Mucosa of descending colon (tissue), 3 donors: Measurements from ENCODE around the gene FLAD1. TPM values are rescaled to one million over a fixed set of nuclear protein-coding genes. Genes with fewer than 3 reads are reported as not detected.

Experiments used
- ATAC-seq: fragments of 200-7000 bp; cut with Tn5 transposase; one replicate; pipeline ENCODE4 v1.9.1; 2020; ENCODE audit warnings: mild to moderate bottlenecking, moderate library complexity
- DNase-seq, 3 donors: peaks; one replicate each; pipeline ENCODE4 v3.0.0-alpha.2; 2020
- H3K36me3 ChIP-seq: fragments of 200-600 bp; one replicate; pipeline ENCODE4 v1.8.0; 2021; ENCODE audit warnings: low read depth, mild to moderate bottlenecking
- H3K4me1 ChIP-seq: fragments of 200-600 bp; one replicate; pipeline ENCODE4 v1.8.0; 2021; ENCODE audit warnings: low read depth, mild to moderate bottlenecking
- H3K4me3 ChIP-seq: fragments of 200-600 bp; one replicate; pipeline ENCODE4 v1.8.0; 2021; ENCODE audit warnings: mild to moderate bottlenecking
- H3K9me3 ChIP-seq: fragments of 200-600 bp; one replicate; pipeline ENCODE4 v1.8.0; 2021; ENCODE audit warnings: mild to moderate bottlenecking
- intact Hi-C, 2 donors: fragments of 100-400 bp; cut with DNase I in 1 of 2; cut with micrococcal nuclease in 1 of 2; formaldehyde crosslinking; loops; one replicate each; pipeline versions ENCODE4 v1.11.0 to v1.11.1; 2022; cut with DNase I, micrococcal nuclease
- total RNA-seq, 3 donors: library from RNA; stranded (reverse); fragmentation: NEBNext Ultra II Directional in 2 of 3; extraction: Animal tissue kit (Norgen Biotek cat#: 25700) in 2 of 3; gene quantifications; one replicate each; pipeline versions ENCODE4 v1.2.1 to v1.2.4, GENCODE V29; 2021 to 2023
- TF ChIP-seq, protein P1 (sequence below): fragments of 200-600 bp; IDR thresholded peaks from one replicate; pipeline ENCODE4 v1.8.0; 2022; ENCODE audit warnings: antibody characterized with exemption, mild to moderate bottlenecking
- donor health status: DM: no; HTN: no; CAD: no; lungs with moderate emphysema.
- donor health status: DM: no; HTN: no; CAD: no.
- donor health status: DM: no; HTN: yes; CAD: no.

Gene FLAD1
- total RNA-seq, 3 donors from 2014 or later: 28.4 to 40.4 (median 31.2) TPM

DNA sequence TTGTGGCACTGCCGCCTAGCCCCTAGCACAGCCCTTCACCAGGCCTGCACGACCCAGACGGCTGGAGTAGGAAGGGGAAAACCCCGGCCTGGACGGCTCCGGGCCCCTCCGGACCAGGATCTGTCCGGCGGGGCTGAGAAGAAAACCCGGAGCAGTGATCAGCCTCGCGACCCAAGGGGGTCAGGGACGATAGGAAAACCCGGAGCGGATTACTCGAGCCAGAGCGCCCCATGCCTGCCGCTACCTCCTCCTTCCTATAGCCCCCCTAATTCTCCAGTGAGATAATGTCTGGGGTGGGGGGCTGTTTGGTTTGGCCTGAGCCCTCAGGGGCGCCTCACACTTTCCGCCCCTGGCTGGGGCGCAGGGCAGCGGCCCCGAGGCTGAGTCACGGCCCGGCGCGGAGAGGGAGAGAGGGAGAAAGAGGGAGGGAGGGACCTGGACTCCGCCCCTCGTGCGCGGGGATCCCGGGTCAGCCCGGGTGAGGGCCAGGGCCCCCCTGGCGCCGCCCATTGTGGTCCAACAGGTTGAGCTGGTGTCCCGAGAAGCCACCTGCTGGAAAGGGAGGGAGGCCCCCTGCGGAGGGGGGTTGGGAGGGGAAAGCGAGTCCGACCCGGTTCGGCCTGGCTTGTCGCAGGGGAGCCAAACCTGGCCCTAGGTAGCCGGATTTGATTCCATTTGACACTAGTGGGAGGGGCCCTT lies 17.7 kb downstream of the FLAD1 start:
- intact Hi-C loops: no loop called here
- H3K4me1 ChIP-seq: peaks cover 36% of the 10 kb centered on the region
- no peaks in the 10 kb centered on the region for H3K36me3 ChIP-seq
- DNase-seq: peak; percentile 96 to 98 (median 97)
- TF ChIP-seq, protein P1, sequence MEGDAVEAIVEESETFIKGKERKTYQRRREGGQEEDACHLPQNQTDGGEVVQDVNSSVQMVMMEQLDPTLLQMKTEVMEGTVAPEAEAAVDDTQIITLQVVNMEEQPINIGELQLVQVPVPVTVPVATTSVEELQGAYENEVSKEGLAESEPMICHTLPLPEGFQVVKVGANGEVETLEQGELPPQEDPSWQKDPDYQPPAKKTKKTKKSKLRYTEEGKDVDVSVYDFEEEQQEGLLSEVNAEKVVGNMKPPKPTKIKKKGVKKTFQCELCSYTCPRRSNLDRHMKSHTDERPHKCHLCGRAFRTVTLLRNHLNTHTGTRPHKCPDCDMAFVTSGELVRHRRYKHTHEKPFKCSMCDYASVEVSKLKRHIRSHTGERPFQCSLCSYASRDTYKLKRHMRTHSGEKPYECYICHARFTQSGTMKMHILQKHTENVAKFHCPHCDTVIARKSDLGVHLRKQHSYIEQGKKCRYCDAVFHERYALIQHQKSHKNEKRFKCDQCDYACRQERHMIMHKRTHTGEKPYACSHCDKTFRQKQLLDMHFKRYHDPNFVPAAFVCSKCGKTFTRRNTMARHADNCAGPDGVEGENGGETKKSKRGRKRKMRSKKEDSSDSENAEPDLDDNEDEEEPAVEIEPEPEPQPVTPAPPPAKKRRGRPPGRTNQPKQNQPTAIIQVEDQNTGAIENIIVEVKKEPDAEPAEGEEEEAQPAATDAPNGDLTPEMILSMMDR: no peak
- H3K9me3 ChIP-seq: no peaks in the 10 kb centered on the region
- ATAC-seq: peak; percentile 67
- H3K4me3 ChIP-seq: peak overlapping the region; percentile 51

GRCh38 chr1:155001425-155001674 lies 18.2 kb downstream of the FLAD1 start:
- peaks cover 41% of the 10 kb centered on the region for H3K4me1 ChIP-seq
- H3K4me3 ChIP-seq: peak overlapping the region; percentile 51
- DNase-seq: no peak
- no peak for ATAC-seq
- TF ChIP-seq, protein P1: no peak
- intact Hi-C loops: no loop called here
- H3K36me3 ChIP-seq: no peaks in the 10 kb centered on the region
- H3K9me3 ChIP-seq: no peaks in the 10 kb centered on the region

DNA sequence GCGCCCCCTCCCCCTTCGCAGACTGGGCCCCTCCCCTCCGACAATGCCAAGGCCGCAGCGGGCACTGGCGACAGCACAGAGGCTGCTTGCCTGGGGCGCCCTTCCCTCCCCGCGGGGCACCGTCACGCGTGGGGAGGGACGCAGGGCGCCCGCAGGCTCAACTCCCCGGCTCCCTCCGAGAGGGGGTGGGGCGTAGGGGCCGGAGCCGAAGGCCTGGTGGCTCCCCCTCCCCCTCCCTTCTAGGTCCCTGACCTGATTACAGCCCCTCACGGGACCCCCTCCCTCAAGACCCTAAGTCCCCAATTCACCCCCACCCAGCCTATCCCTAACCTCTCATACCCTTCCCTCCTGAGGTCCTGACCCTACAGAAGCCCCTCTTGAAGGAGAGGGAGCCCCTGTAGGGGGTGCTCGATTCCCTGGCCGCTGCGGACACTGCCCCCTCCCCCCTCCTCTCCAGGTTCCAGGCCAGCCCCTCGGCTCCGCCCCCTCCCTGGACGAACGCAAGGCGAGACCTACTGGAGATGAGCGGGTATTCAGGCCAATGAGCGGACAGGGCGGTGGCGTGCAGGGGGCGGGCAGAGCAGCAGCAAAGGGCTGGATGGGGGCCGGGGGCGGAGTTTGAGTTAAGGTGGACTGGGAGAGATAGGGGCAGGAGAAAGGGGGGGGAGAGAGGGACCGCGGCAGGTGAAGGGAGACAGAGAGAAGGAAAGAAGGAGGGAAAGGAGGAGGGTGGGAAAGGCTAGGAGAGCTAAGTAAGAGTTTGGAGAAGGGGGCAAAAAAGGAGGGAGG lies 18.7 kb downstream of the FLAD1 start:
- H3K4me1 ChIP-seq: peaks cover 46% of the 10 kb centered on the region

GRCh38 chr1:155002464-155003226 lies 19.5 kb downstream of the FLAD1 start, which contains the start of gene ZBTB7B:
Gene ZBTB7B, plus strand, starts transcription at chr1:155002802. Its CDS starts 11,859 bp downstream, at chr1:155014661.
- intact Hi-C loops: no loop called here
- Histone ChIP-seq H3K9me3 (no peaks in the 10 kb centered on the region), H3K4me3 (peak within 1 kb of the TSS; percentile 84), H3K36me3 (no peaks in the 10 kb centered on the region), H3K4me1 (peaks cover 54% of the 10 kb centered on the region)
- DNase-seq: peak; percentile 59 to 83 (median 78)
- TF ChIP-seq, protein P1: no peak
- peak; percentile 5 for ATAC-seq

More for the DNA sequence above, 18.7 kb downstream of the FLAD1 start:
- intact Hi-C loops: no loop called here
- no peaks in the 10 kb centered on the region for H3K9me3 ChIP-seq
- peak; percentile 75 for ATAC-seq
- peak; percentile 100 for DNase-seq
- H3K36me3 ChIP-seq: no peaks in the 10 kb centered on the region
- TF ChIP-seq, protein P1: peak; percentile 6
- peak overlapping the region; percentile 51 for H3K4me3 ChIP-seq

- ATAC-seq (no peak), DNase-seq (peak; percentile 55 to 75 (median 64))
- intact Hi-C loops: no loop called here
- Histone ChIP-seq H3K4me1 (peaks cover 58% of the 10 kb centered on the region), H3K4me3 (peak overlapping the region; percentile 84), H3K9me3 (no peaks in the 10 kb centered on the region), H3K36me3 (no peaks in the 10 kb centered on the region)
- TF ChIP-seq, protein P1: no peak
These were observed 20.2 kb downstream of the FLAD1 start for GRCh38 chr1:155003227-155003765.
